ENCODE data around the gene PEX14. TPM values are rescaled to one million over a fixed set of nuclear protein-coding genes. Genes with fewer than 3 reads are reported as not detected.

The PEX14 gene
- total and polyA plus RNA-seq, 9 of the 15 experiments (the other 6 are each of a cell fraction or from before 2014, with no cell fraction given), result 2.6 to 45.7 (median 22.7) TPM

DNA sequence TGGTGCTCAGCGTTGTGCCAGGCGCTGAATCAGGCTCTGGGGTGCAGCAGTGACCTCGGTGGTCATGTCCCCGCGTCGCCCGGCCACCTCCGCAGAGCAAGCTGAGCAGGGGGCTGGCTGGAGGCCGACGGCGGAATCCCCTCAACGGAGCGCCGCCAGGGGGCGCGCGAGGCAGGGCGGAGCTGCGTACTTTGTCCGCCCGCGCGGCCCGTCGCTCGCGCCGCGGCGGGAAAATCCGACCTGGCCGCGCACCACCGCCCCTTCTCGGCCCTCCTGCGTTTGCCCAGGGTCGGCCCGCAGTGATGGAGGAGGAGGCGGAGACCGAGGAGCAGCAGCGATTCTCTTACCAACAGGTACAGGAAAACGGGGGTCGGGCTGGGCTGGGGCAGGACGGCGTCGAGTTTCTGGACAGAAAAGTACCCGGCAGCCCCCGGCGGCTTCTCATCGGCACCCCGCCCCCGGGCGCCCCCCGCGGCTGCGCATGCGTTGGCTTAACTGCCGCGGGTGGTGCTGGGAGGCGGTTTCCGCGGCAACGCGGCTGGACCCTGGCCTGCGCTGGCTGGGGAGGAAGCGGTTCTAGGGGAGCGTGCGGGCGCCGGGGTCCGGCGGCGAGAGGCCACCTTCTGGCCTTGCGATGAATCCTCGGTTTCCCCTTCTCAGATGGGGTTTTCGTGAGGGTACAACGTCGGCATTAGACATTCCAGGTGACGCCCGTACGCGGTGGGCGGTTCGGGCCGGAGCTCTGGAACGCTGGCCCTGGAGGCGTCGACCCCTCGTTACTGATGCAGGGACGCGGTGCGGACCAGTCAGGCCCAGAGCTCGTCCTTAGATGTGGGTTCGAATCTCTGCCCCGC, 44.3 kb upstream of the PEX14 start, which contains the start of gene CENPS (continued):
- TF ChIP-seq, protein P1, sequence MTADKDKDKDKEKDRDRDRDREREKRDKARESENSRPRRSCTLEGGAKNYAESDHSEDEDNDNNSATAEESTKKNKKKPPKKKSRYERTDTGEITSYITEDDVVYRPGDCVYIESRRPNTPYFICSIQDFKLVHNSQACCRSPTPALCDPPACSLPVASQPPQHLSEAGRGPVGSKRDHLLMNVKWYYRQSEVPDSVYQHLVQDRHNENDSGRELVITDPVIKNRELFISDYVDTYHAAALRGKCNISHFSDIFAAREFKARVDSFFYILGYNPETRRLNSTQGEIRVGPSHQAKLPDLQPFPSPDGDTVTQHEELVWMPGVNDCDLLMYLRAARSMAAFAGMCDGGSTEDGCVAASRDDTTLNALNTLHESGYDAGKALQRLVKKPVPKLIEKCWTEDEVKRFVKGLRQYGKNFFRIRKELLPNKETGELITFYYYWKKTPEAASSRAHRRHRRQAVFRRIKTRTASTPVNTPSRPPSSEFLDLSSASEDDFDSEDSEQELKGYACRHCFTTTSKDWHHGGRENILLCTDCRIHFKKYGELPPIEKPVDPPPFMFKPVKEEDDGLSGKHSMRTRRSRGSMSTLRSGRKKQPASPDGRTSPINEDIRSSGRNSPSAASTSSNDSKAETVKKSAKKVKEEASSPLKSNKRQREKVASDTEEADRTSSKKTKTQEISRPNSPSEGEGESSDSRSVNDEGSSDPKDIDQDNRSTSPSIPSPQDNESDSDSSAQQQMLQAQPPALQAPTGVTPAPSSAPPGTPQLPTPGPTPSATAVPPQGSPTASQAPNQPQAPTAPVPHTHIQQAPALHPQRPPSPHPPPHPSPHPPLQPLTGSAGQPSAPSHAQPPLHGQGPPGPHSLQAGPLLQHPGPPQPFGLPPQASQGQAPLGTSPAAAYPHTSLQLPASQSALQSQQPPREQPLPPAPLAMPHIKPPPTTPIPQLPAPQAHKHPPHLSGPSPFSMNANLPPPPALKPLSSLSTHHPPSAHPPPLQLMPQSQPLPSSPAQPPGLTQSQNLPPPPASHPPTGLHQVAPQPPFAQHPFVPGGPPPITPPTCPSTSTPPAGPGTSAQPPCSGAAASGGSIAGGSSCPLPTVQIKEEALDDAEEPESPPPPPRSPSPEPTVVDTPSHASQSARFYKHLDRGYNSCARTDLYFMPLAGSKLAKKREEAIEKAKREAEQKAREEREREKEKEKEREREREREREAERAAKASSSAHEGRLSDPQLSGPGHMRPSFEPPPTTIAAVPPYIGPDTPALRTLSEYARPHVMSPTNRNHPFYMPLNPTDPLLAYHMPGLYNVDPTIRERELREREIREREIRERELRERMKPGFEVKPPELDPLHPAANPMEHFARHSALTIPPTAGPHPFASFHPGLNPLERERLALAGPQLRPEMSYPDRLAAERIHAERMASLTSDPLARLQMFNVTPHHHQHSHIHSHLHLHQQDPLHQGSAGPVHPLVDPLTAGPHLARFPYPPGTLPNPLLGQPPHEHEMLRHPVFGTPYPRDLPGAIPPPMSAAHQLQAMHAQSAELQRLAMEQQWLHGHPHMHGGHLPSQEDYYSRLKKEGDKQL (CRISPR knock-in tag; IDR thresholded peaks at IDR 0.05; ENCODE audit: borderline replicate concordance), result no peak
- TF ChIP-seq SIN3A (IDR thresholded peaks at IDR 0.05; ENCODE audit: borderline replicate concordance in 2 of 2, control insufficient read depth in 1 of 2, low read depth in 2 of 2, low read length in 2 of 2), result peak; percentile 84 to 87; a peak in 1 of 4 replicates
- peak; percentile 96 for TF ChIP-seq RFX1 (IDR thresholded peaks at IDR 0.05)
- peak; percentile 44; the same call in 1 of the 2 replicates for TF ChIP-seq CREB1 (IDR thresholded peaks at IDR 0.05)
- TF ChIP-seq CREB1 (CRISPR knock-in tag; IDR thresholded peaks at IDR 0.05), result peak; percentile 72; the same call in 1 of the 2 replicates
- TF ChIP-seq, protein P2, sequence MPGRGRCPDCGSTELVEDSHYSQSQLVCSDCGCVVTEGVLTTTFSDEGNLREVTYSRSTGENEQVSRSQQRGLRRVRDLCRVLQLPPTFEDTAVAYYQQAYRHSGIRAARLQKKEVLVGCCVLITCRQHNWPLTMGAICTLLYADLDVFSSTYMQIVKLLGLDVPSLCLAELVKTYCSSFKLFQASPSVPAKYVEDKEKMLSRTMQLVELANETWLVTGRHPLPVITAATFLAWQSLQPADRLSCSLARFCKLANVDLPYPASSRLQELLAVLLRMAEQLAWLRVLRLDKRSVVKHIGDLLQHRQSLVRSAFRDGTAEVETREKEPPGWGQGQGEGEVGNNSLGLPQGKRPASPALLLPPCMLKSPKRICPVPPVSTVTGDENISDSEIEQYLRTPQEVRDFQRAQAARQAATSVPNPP (IDR thresholded peaks at IDR 0.05; ENCODE audit: borderline replicate concordance, insufficient read depth, insufficient read length), result no peak
- TF ChIP-seq, protein P3, sequence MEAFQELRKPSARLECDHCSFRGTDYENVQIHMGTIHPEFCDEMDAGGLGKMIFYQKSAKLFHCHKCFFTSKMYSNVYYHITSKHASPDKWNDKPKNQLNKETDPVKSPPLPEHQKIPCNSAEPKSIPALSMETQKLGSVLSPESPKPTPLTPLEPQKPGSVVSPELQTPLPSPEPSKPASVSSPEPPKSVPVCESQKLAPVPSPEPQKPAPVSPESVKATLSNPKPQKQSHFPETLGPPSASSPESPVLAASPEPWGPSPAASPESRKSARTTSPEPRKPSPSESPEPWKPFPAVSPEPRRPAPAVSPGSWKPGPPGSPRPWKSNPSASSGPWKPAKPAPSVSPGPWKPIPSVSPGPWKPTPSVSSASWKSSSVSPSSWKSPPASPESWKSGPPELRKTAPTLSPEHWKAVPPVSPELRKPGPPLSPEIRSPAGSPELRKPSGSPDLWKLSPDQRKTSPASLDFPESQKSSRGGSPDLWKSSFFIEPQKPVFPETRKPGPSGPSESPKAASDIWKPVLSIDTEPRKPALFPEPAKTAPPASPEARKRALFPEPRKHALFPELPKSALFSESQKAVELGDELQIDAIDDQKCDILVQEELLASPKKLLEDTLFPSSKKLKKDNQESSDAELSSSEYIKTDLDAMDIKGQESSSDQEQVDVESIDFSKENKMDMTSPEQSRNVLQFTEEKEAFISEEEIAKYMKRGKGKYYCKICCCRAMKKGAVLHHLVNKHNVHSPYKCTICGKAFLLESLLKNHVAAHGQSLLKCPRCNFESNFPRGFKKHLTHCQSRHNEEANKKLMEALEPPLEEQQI (IDR thresholded peaks at IDR 0.05), result no peak
- TF ChIP-seq HMG20A (CRISPR knock-in tag; conservative IDR thresholded peaks at IDR 0.05), result no peak
- peak in 1 of 2 experiments; percentile 58; a peak in 1 of 4 replicates for TF ChIP-seq CSDE1 (IDR thresholded peaks at IDR 0.05)
- TF ChIP-seq, protein P4, sequence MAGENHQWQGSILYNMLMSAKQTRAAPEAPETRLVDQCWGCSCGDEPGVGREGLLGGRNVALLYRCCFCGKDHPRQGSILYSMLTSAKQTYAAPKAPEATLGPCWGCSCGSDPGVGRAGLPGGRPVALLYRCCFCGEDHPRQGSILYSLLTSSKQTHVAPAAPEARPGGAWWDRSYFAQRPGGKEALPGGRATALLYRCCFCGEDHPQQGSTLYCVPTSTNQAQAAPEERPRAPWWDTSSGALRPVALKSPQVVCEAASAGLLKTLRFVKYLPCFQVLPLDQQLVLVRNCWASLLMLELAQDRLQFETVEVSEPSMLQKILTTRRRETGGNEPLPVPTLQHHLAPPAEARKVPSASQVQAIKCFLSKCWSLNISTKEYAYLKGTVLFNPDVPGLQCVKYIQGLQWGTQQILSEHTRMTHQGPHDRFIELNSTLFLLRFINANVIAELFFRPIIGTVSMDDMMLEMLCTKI (IDR thresholded peaks at IDR 0.05; ENCODE audit: partially characterized antibody), result no peak
- TF ChIP-seq ZBTB7A (IDR thresholded peaks at IDR 0.05; ENCODE audit: borderline replicate concordance, control insufficient read depth, low read depth, low read length), result peak; percentile 95
- peak; percentile 81 for TF ChIP-seq POLR2A (conservative IDR thresholded peaks at IDR 0.05)
- TF ChIP-seq CBX3 (IDR thresholded peaks at IDR 0.05; ENCODE audit: borderline replicate concordance in 1 of 2, low read length in 2 of 2), result peak in 1 of 2 experiments; percentile 84; a peak in 1 of 3 replicates
- no peak for TF ChIP-seq ZNF644 (tag; IDR thresholded peaks at IDR 0.05; ENCODE audit: low read depth)
- TF ChIP-seq STAG1 (CRISPR knock-in tag; IDR thresholded peaks at IDR 0.05; ENCODE audit: borderline replicate concordance), result peak; percentile 82
- TF ChIP-seq PHF20 (IDR thresholded peaks at IDR 0.05; ENCODE audit: partially characterized antibody), result peak; percentile 77
